Measurements from ENCODE around the gene BNC2. TPM values are rescaled to one million over a fixed set of nuclear protein-coding genes. Genes with fewer than 3 reads are reported as not detected.
"Not testable (repeated sequence)": the region's sequence is repeated elsewhere in the genome, so short reads cannot be mapped to it uniquely, and the experiment has no call there.

BNC2 gene
- total and polyA plus RNA-seq, 2 of the 13 experiments (the other 11 are each of a cell fraction or from before 2014, with no cell fraction given) = not detected

DNA sequence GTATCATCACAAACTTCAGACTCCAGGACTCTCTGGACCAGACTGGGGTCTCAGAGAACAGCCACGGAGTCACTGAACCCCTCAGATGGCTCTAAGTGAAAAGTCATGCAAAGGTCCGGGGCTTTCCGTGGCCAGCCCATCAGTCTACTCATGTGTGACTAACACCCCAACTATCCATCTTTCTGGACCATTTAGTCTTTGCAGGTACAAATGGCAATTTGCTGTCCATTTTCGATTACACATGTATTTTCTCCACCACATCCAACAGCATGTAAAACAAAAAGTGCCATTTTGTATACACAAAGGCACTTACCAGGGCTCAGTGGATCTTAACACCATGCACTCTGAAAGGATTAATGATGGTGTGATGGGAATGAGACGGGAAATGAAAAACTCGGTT is 387.7 kb downstream of the BNC2 start (continued):
- TF ChIP-seq, protein P1, sequence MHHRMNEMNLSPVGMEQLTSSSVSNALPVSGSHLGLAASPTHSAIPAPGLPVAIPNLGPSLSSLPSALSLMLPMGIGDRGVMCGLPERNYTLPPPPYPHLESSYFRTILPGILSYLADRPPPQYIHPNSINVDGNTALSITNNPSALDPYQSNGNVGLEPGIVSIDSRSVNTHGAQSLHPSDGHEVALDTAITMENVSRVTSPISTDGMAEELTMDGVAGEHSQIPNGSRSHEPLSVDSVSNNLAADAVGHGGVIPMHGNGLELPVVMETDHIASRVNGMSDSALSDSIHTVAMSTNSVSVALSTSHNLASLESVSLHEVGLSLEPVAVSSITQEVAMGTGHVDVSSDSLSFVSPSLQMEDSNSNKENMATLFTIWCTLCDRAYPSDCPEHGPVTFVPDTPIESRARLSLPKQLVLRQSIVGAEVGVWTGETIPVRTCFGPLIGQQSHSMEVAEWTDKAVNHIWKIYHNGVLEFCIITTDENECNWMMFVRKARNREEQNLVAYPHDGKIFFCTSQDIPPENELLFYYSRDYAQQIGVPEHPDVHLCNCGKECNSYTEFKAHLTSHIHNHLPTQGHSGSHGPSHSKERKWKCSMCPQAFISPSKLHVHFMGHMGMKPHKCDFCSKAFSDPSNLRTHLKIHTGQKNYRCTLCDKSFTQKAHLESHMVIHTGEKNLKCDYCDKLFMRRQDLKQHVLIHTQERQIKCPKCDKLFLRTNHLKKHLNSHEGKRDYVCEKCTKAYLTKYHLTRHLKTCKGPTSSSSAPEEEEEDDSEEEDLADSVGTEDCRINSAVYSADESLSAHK (CRISPR knock-in tag; IDR thresholded peaks at IDR 0.05; ENCODE audit: borderline replicate concordance) = no peak
- TF ChIP-seq ZNF713 (CRISPR knock-in tag; IDR thresholded peaks at IDR 0.05) (no peak), ZFP1 (CRISPR knock-in tag; IDR thresholded peaks at IDR 0.05) (no peak)
- TF ChIP-seq, protein P2, sequence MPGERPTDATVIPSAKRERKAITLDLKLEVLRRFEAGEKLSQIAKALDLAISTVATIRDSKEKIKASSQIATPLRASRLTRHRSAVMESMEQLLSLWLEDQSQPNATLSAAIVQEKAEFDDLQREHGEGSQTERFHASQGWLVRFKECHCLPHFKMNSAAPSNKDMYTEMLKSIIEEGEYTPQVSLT (CRISPR knock-in tag; IDR thresholded peaks at IDR 0.05; ENCODE audit: borderline replicate concordance, low read depth) = no peak

DNA sequence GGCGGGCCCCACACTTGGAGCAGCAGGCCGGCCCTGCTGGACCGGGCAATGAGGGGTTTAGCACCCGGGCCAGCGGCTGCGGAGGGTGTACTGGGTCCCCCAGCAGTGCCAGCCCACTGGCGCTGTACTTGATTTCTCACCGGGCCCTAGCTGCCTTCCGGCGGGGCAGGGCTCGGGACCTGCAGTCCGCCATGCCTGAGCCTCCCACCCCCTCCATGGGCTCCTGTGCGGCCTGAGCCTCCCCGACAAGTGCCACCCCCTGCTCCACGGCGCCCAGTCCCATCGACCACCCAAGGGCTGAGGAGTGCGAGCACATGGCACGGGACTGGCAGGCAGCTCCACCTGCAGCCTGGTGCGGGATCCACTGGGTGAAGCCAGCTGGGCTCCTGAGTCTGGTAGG is 389.9 kb downstream of the BNC2 start:
- H3K27ac ChIP-seq (ENCODE audit: extremely low read length, insufficient read depth, low read length); FAIRE-seq; in situ Hi-C loops (cut with HindIII; ENCODE audit: extremely low pct_ligation_motif_present, low pct_unique_long_range_greater_than_20kb); H3K9me3 ChIP-seq (ENCODE audit: low read length); H3K36me3 ChIP-seq (replicated peaks in 1 of 2; ENCODE audit: control insufficient read depth in 1 of 2, insufficient read depth in 2 of 2, low read length in 2 of 2); H3K79me2 ChIP-seq (ENCODE audit: insufficient read depth, low read length); H3K4me1 ChIP-seq (ENCODE audit: insufficient read depth, low read length); BruUV-seq (replicated peaks); DNase-seq (ENCODE audit: low spot score); ATAC-seq; H3K27me3 ChIP-seq (ENCODE audit: control insufficient read depth in 1 of 2, insufficient read depth in 2 of 2, low read length in 2 of 2); H2AFZ ChIP-seq (ENCODE audit: low read length); H3K4me3 ChIP-seq (replicated peaks in 1 of 3; ENCODE audit: insufficient read depth in 1 of 3, low read depth in 2 of 3, low read length in 3 of 3); CTCF ChIA-PET (ENCODE audit: low intra/inter-chr PET ratio, low total read pairs); H3K9ac ChIP-seq (ENCODE audit: insufficient read depth, low read depth, low read length); H3K4me2 ChIP-seq (ENCODE audit: low read depth, low read length); intact Hi-C loops (cut with micrococcal nuclease; ENCODE audit: unreplicated experiment); H4K20me1 ChIP-seq (ENCODE audit: insufficient read depth, low read length); POLR2A ChIA-PET: not testable (repeated sequence)
- WGBS (ENCODE audit: low lambda C conversion rate) = 60% methylated on average over 1 of the region's 20 CpGs

DNA sequence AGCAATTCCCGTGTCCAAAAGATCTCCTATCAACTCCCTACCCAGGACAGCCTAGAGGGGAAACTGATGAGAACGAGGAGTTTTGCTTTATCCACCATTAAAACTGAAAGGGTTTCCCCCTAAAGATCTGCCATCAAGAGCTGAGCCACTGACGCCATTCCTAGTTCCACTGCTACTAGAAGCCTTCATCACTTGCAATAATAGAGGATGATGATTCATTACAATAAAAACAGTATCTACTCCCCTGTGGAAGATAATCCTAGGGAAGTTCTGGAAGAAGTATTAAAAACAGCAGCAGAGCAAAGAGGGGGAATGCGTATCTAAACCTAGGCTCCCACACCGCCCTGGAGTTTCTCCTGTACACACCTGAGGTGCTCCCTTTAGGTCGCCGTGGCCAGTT is 394.5 kb downstream of the BNC2 start:
- H3K79me2 ChIP-seq (ENCODE audit: insufficient read depth, low read length) = no peaks in the 10 kb centered on the region
- H3K36me3 ChIP-seq (replicated peaks in 1 of 2; ENCODE audit: control insufficient read depth in 1 of 2, insufficient read depth in 2 of 2, low read length in 2 of 2) = no peaks in the 10 kb centered on the region
- DNase-seq (ENCODE audit: low spot score) (no peak), FAIRE-seq (no peak), ATAC-seq (no peak)
- H4K20me1 ChIP-seq (ENCODE audit: insufficient read depth, low read length) = no peaks in the 10 kb centered on the region
- H3K4me2 ChIP-seq (ENCODE audit: low read depth, low read length) = no peak overlapping the region
- H2AFZ ChIP-seq (ENCODE audit: low read length) = no peak overlapping the region
- 9% methylated on average over 7 of the region's 7 CpGs for whole genome bisulfite sequencing (ENCODE audit: low lambda C conversion rate)
- H3K9ac ChIP-seq (ENCODE audit: insufficient read depth, low read depth, low read length) = no peak overlapping the region
- intact Hi-C loops (cut with micrococcal nuclease; ENCODE audit: unreplicated experiment) = no loop called here
- H3K27ac ChIP-seq (ENCODE audit: extremely low read length, insufficient read depth, low read length) = no peak overlapping the region
- H3K4me1 ChIP-seq (ENCODE audit: insufficient read depth, low read length) = no peaks in the 10 kb centered on the region
- H3K4me3 ChIP-seq (replicated peaks in 1 of 3; ENCODE audit: insufficient read depth in 1 of 3, low read depth in 2 of 3, low read length in 3 of 3) = no peak overlapping the region
- CTCF ChIA-PET (ENCODE audit: low intra/inter-chr PET ratio, low total read pairs) = no interaction called here
- BruUV-seq (replicated peaks) = no TSS peak
- in situ Hi-C loops (cut with HindIII; ENCODE audit: extremely low pct_ligation_motif_present, low pct_unique_long_range_greater_than_20kb) = no loop called here
- POLR2A ChIA-PET = no interaction called here
- no peaks in the 10 kb centered on the region for H3K9me3 ChIP-seq (ENCODE audit: low read length)
- no peaks in the 10 kb centered on the region for H3K27me3 ChIP-seq (ENCODE audit: control insufficient read depth in 1 of 2, insufficient read depth in 2 of 2, low read length in 2 of 2)
- TF ChIP-seq, protein P3, sequence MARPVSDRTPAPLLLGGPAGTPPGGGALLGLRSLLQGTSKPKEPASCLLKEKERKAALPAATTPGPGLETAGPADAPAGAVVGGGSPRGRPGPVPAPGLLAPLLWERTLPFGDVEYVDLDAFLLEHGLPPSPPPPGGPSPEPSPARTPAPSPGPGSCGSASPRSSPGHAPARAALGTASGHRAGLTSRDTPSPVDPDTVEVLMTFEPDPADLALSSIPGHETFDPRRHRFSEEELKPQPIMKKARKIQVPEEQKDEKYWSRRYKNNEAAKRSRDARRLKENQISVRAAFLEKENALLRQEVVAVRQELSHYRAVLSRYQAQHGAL (CRISPR knock-in tag; IDR thresholded peaks at IDR 0.05; ENCODE audit: not compliant biosample characterization) = no peak
- no peak for TF ChIP-seq ZMYM4 (CRISPR knock-in tag; IDR thresholded peaks at IDR 0.05)
- TF ChIP-seq NPAS2 (CRISPR knock-in tag; IDR thresholded peaks at IDR 0.05; ENCODE audit: borderline replicate concordance) = no peak
- TF ChIP-seq, protein P4, sequence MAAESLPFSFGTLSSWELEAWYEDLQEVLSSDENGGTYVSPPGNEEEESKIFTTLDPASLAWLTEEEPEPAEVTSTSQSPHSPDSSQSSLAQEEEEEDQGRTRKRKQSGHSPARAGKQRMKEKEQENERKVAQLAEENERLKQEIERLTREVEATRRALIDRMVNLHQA (CRISPR knock-in tag; IDR thresholded peaks at IDR 0.05) = no peak
- no peak for TF ChIP-seq NR1H2 (CRISPR knock-in tag; IDR thresholded peaks at IDR 0.05; ENCODE audit: borderline replicate concordance, low read depth)
- TF ChIP-seq ZNF569 (CRISPR knock-in tag; IDR thresholded peaks at IDR 0.05; ENCODE audit: borderline replicate concordance) = no peak
- TF ChIP-seq MTA3 (CRISPR knock-in tag; IDR thresholded peaks at IDR 0.05) = no peak
- TF ChIP-seq NCOA5 (CRISPR knock-in tag; IDR thresholded peaks at IDR 0.05) = no peak
- no peak for TF ChIP-seq CREB1 (IDR thresholded peaks at IDR 0.05)
- no peak for TF ChIP-seq CREB1 (CRISPR knock-in tag; IDR thresholded peaks at IDR 0.05)
- no peak for TF ChIP-seq GATAD1 (CRISPR knock-in tag; IDR thresholded peaks at IDR 0.05)
